ENCODE measurements around the gene CFAP20DC. TPM values are rescaled to one million over a fixed set of nuclear protein-coding genes. Genes with fewer than 3 reads are reported as not detected.

Gene CFAP20DC
- total RNA-seq, 4 donors from 2014 or later, result not detected

DNA sequence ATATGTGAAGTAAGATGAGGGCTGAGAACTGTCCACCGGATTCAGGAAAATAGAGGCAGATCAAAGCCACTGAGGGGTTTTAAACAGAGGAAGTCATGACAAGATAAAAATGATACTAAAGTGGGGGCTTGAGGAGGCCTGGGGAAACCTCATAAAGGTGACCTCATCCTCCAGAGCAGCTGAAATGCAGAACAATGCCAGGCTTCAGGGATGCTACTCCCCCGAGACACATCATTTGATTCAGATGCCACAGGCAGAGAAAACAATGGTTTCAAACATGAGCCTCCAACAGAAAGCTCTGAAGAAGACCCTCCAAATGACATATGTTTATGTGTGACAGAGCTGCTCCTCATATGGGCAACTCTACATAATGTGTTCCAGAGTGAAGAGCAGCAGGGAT lies 6.4 kb downstream of the CFAP20DC start:
- intact Hi-C loops (cut with DNase I; ENCODE audit: low total_unique reads) (no loop called here), in situ Hi-C loops (cut with MboI; ENCODE audit: low sequenced_read_pairs in 4 of 4) (no loop called here)
- H3K4me3 ChIP-seq, result no peak overlapping the region
- ATAC-seq (no peak), DNase-seq (no peak)
- TF ChIP-seq, protein P1, sequence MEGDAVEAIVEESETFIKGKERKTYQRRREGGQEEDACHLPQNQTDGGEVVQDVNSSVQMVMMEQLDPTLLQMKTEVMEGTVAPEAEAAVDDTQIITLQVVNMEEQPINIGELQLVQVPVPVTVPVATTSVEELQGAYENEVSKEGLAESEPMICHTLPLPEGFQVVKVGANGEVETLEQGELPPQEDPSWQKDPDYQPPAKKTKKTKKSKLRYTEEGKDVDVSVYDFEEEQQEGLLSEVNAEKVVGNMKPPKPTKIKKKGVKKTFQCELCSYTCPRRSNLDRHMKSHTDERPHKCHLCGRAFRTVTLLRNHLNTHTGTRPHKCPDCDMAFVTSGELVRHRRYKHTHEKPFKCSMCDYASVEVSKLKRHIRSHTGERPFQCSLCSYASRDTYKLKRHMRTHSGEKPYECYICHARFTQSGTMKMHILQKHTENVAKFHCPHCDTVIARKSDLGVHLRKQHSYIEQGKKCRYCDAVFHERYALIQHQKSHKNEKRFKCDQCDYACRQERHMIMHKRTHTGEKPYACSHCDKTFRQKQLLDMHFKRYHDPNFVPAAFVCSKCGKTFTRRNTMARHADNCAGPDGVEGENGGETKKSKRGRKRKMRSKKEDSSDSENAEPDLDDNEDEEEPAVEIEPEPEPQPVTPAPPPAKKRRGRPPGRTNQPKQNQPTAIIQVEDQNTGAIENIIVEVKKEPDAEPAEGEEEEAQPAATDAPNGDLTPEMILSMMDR (IDR thresholded peaks at IDR 0.05 in 4 of 5, conservative IDR thresholded peaks at IDR 0.05 in 1 of 5), result no peak
- TF ChIP-seq POLR2A (IDR thresholded peaks at IDR 0.05), result no peak
- H3K4me1 ChIP-seq, result no peaks in the 10 kb centered on the region
- no peaks in the 10 kb centered on the region for H3K36me3 ChIP-seq
- no peak overlapping the region for H3K27ac ChIP-seq
- no peaks in the 10 kb centered on the region for H3K9me3 ChIP-seq
- H3K27me3 ChIP-seq, result no peaks in the 10 kb centered on the region

DNA sequence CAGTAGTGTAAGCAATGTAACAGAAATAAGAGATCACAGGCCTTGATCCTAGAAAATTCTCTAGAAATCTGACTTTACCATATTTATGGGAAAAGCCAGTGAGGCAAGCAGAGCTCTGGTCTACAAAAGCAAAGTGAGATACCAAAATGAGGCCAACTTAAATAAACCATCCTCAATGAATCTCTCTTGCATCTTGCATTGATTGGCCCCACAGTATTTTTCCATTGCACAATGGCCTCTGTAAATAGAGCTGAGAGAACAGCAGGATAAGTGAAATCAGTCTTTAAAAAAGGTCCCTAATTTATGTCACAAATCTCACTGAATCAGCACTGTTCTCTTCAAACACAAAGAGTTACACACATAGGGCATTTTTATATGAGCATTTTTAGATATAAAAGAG lies 8.9 kb downstream of the CFAP20DC start:
- H3K4me1 ChIP-seq, result no peaks in the 10 kb centered on the region
- no peaks in the 10 kb centered on the region for H3K9me3 ChIP-seq
- in situ Hi-C loops (cut with MboI; ENCODE audit: low sequenced_read_pairs in 4 of 4) (no loop called here), intact Hi-C loops (cut with DNase I; ENCODE audit: low total_unique reads) (no loop called here)
- no peak for TF ChIP-seq POLR2A (IDR thresholded peaks at IDR 0.05)
- TF ChIP-seq, protein P1 (IDR thresholded peaks at IDR 0.05 in 4 of 5, conservative IDR thresholded peaks at IDR 0.05 in 1 of 5), result no peak
- no peak overlapping the region for H3K27ac ChIP-seq
- no peaks in the 10 kb centered on the region for H3K36me3 ChIP-seq
- ATAC-seq, result no peak
- no peak overlapping the region for H3K4me3 ChIP-seq
- H3K27me3 ChIP-seq, result no peaks in the 10 kb centered on the region
- no peak for DNase-seq

DNA sequence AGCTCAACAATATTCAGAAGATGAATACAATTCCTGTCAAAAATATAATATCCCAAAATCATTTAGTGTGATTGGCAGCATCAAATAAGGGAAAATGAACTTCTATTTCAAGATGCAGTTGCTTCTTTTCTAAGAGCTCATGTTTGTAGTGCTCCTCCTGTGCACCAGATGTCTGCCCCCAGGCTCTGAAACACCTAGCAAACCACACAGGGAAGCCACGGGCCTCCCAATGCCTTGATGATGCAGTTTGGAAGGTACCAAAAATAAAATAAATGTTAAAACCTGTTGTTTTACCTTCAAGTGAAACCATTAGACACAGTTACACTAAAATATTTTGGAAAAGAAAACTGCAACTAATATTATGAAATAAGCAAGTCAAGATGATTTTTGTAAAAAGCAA lies 22.2 kb downstream of the CFAP20DC start:
- intact Hi-C loops (cut with DNase I; ENCODE audit: low total_unique reads), result no loop called here
- TF ChIP-seq, protein P1 (IDR thresholded peaks at IDR 0.05 in 4 of 5, conservative IDR thresholded peaks at IDR 0.05 in 1 of 5), result no peak
- no peak for TF ChIP-seq POLR2A (IDR thresholded peaks at IDR 0.05)

DNA sequence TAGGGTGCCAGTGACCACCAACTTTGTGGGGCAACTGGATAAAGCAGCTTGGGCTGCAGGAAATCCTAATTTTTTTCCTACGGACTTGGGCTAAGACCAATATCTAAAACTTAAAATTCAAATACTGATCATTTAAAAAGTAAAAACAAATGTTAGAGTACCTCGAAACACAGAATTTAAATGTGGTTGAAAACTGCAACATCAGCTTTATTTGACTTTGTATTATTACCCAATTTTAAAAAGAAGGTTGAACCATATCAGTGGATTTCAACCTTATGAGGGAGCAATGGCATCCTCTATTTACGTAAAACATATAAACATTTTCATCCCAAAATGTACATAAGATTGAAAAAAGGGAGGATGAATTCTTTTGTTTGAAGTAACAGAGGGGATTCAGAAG lies 26.2 kb downstream of the CFAP20DC start:
- H3K4me1 ChIP-seq, result no peaks in the 10 kb centered on the region
- no peak overlapping the region for H3K27ac ChIP-seq
- no peak overlapping the region for H3K4me3 ChIP-seq
- H3K27me3 ChIP-seq, result no peaks in the 10 kb centered on the region
- TF ChIP-seq POLR2A (IDR thresholded peaks at IDR 0.05), result no peak
- TF ChIP-seq, protein P1 (IDR thresholded peaks at IDR 0.05 in 4 of 5, conservative IDR thresholded peaks at IDR 0.05 in 1 of 5), result no peak
- DNase-seq, result no peak
- no peak for ATAC-seq
- in situ Hi-C loops (cut with MboI; ENCODE audit: low sequenced_read_pairs in 4 of 4), result no loop called here
- no peaks in the 10 kb centered on the region for H3K36me3 ChIP-seq
- no peaks in the 10 kb centered on the region for H3K9me3 ChIP-seq
- intact Hi-C loops (cut with DNase I; ENCODE audit: low total_unique reads), result no loop called here

More for the DNA sequence above, 22.2 kb downstream of the CFAP20DC start:
- no peaks in the 10 kb centered on the region for H3K4me1 ChIP-seq
- no peaks in the 10 kb centered on the region for H3K9me3 ChIP-seq
- DNase-seq (no peak), ATAC-seq (no peak)
- no peaks in the 10 kb centered on the region for H3K36me3 ChIP-seq
- H3K27ac ChIP-seq, result no peak overlapping the region
- in situ Hi-C loops (cut with MboI; ENCODE audit: low sequenced_read_pairs in 4 of 4), result no loop called here
- no peak overlapping the region for H3K4me3 ChIP-seq
- H3K27me3 ChIP-seq, result no peaks in the 10 kb centered on the region

DNA sequence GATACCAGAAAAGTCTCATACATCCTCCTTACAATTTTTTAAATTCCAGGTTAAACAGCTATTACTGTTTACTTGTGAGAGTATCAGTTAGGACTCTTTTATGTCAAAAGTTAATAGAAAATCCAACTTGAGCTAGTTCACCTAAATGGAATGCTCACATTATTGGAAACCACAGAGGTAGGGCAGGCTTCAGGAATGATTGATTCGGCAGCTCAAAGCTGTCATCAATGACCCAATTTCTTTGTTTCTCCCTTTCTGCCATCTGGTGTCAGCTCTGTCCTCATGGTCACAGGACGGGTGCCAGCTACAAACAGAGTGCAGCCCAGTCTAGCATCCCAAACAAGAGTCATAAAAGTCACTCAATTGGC lies 32.2 kb downstream of the CFAP20DC start:
- ATAC-seq (no peak), DNase-seq (no peak)
- H3K9me3 ChIP-seq, result no peaks in the 10 kb centered on the region
- H3K27me3 ChIP-seq, result no peaks in the 10 kb centered on the region
- in situ Hi-C loops (cut with MboI; ENCODE audit: low sequenced_read_pairs in 4 of 4), result no loop called here
- no peaks in the 10 kb centered on the region for H3K4me1 ChIP-seq
- TF ChIP-seq, protein P1 (IDR thresholded peaks at IDR 0.05 in 4 of 5, conservative IDR thresholded peaks at IDR 0.05 in 1 of 5), result no peak
- TF ChIP-seq POLR2A (IDR thresholded peaks at IDR 0.05), result no peak
- H3K36me3 ChIP-seq, result no peaks in the 10 kb centered on the region
- H3K4me3 ChIP-seq, result no peak overlapping the region
- intact Hi-C loops (cut with DNase I; ENCODE audit: low total_unique reads), result no loop called here
- no peak overlapping the region for H3K27ac ChIP-seq

All from gastrocnemius medialis (tissue), 4 donors.